HCT116 (cell line): ENCODE data around the gene ZDHHC9. TPM values are rescaled to one million over a fixed set of nuclear protein-coding genes. Genes with fewer than 3 reads are reported as not detected.

ENCODE experiments used
- ATAC-seq: fragments of 200-7000 bp; cut with Tn5 transposase; 2 replicates; pipeline ENCODE4 v1.9.1; 2020; ENCODE audit warnings: mild to moderate bottlenecking, moderate library complexity
- BruUV-seq: library from RNA; stranded (reverse); fragments of 400-500 nt; replicated peaks from 2 replicates; lab custom pipeline; 2021; lab: Mats Ljungman, UMichigan
- CTCF ChIA-PET: fragments of 300-600 bp; sonication (Branson Sonifier 250); formaldehyde crosslinking; loops from one replicate; lab custom pipeline; 2021; ENCODE audit warnings: antibody characterized with exemption; lab: Charles Lee
- POLR2A ChIA-PET: fragments of 300-600, 350-600 bp; sonication (Branson Sonifier 250); formaldehyde crosslinking; loops from one replicate; lab custom pipeline; 2021; ENCODE audit warnings: antibody characterized with exemption; lab: Charles Lee
- RAD21 ChIA-PET, 2 experiments: fragments of 300-600 bp; sonication (Branson Sonifier 250); formaldehyde crosslinking; loops; one replicate each; lab custom pipeline; 2023; ENCODE audit warnings: low total read pairs in 2 of 2; ENCODE audit not compliant: uncharacterized antibody in 2 of 2, unreplicated experiment in 2 of 2, low non-redundant PET in 1 of 2; lab: Charles Lee
- DNase-seq: peaks from one replicate; pipeline ENCODE4 v3.0.0-alpha.2; 2010; ENCODE audit warnings: low read depth, low spot score
- H2AFZ ChIP-seq: fragments of 200-600 bp; shearing (Covaris generic), sonication (generic); 2 replicates; pipeline ENCODE4 v1.6.1; 2017; ENCODE audit warnings: low read depth, mixed run types, mixed read lengths, antibody characterized with exemption, low read length; ENCODE audit not compliant: poor library complexity, severe bottlenecking
- H3K27ac ChIP-seq: 2 replicates; pipeline ENCODE4 v1.5.1; 2012; ENCODE audit warnings: low read depth, low read length
- H3K27me3 ChIP-seq: fragments of 200-600 bp; sonication (generic); 2 replicates; pipeline ENCODE4 v1.6.1; 2016; ENCODE audit warnings: mixed run types, low read length, mixed read lengths; ENCODE audit not compliant: insufficient read depth
- H3K36me3 ChIP-seq, 2 experiments: fragments of 200-500 bp in 1 of 2; fragments of 200-600 bp in 1 of 2; sonication (Bioruptor generic) in 1 of 2; sonication (generic) in 1 of 2; 2 replicates each; pipeline versions ENCODE4 v1.5.1 to v1.6.1; 2014 to 2016; ENCODE audit warnings: low read length in 2 of 2, inconsistent platforms in 1 of 2, mixed read lengths in 1 of 2, mixed run types in 1 of 2; ENCODE audit not compliant: insufficient read depth in 2 of 2, control insufficient read depth in 1 of 2
- H3K4me1 ChIP-seq, 2 experiments: fragments of 200-600 bp in 1 of 2; sonication (generic) in 1 of 2; 2 replicates each; pipeline versions ENCODE4 v1.5.1 to v1.6.1; 2012 to 2017; ENCODE audit warnings: low read length in 2 of 2, inconsistent platforms in 1 of 2, mild to moderate bottlenecking in 1 of 2, mixed read lengths in 1 of 2, mixed run types in 1 of 2, moderate library complexity in 1 of 2; ENCODE audit not compliant: insufficient read depth in 2 of 2, control insufficient read depth in 1 of 2
- H3K4me2 ChIP-seq: fragments of 200-600 bp; sonication (generic); 2 replicates; pipeline ENCODE4 v1.6.1; 2017; ENCODE audit warnings: mixed run types, low read length, mixed read lengths
- H3K4me3 ChIP-seq, 2 experiments: fragments of 200-600 bp in 1 of 2; sonication (generic) in 1 of 2; replicated peaks in 1 of 2; 2 replicates each; pipeline ENCODE4 v1.5.1; 2011 to 2016; ENCODE audit warnings: low read length in 2 of 2, control low read depth in 1 of 2, low read depth in 1 of 2, mild to moderate bottlenecking in 1 of 2, mixed read lengths in 1 of 2, mixed run types in 1 of 2
- H3K79me2 ChIP-seq: fragments of 200-600 bp; sonication (generic); 2 replicates; pipeline ENCODE4 v1.6.1; 2017; ENCODE audit warnings: mild to moderate bottlenecking, mixed run types, low read length, moderate library complexity, mixed read lengths; ENCODE audit not compliant: insufficient read depth
- H3K9ac ChIP-seq: fragments of 200-600 bp; sonication (generic); 2 replicates; pipeline ENCODE4 v1.6.1; 2016; ENCODE audit warnings: low read length, mixed read lengths
- H3K9me2 ChIP-seq: fragments of 200-600 bp; sonication (generic), shearing (Covaris generic); 2 replicates; pipeline ENCODE4 v1.6.1; 2017; ENCODE audit warnings: mixed run types, mild to moderate bottlenecking, moderate library complexity; ENCODE audit not compliant: insufficient read depth
- H3K9me3 ChIP-seq, 2 experiments: fragments of 200-500 bp in 1 of 2; fragments of 200-600 bp in 1 of 2; sonication (Bioruptor generic) in 1 of 2; sonication (generic) in 1 of 2; 2 replicates each; pipeline ENCODE4 v1.6.1; 2014 to 2017; ENCODE audit warnings: low read length in 2 of 2, mixed read lengths in 2 of 2, inconsistent platforms in 1 of 2, low read depth in 1 of 2, mild to moderate bottlenecking in 1 of 2, mixed run types in 1 of 2, moderate library complexity in 1 of 2; ENCODE audit not compliant: control insufficient read depth in 1 of 2, insufficient read depth in 1 of 2
- H4K20me1 ChIP-seq: fragments of 200-600 bp; sonication (generic), shearing (Covaris generic); 2 replicates; pipeline ENCODE4 v1.6.1; 2017; ENCODE audit warnings: mixed run types, mild to moderate bottlenecking, moderate library complexity; ENCODE audit not compliant: insufficient read depth
- CEBPB ChIP-seq: IDR thresholded peaks from 2 replicates; pipeline ENCODE4 v1.6.1; 2012; ENCODE audit warnings: low read depth
- EGR1 ChIP-seq: IDR thresholded peaks from 2 replicates; pipeline ENCODE4 v1.6.1; 2012; ENCODE audit warnings: low read depth
- ELF1 ChIP-seq: IDR thresholded peaks from 2 replicates; pipeline ENCODE4 v1.6.1; 2012; ENCODE audit warnings: low read depth, borderline replicate concordance
- FOSL1 ChIP-seq: IDR thresholded peaks from 2 replicates; pipeline ENCODE4 v1.6.1; 2012; ENCODE audit warnings: low read depth
- POLR2A ChIP-seq: IDR thresholded peaks from 2 replicates; pipeline ENCODE4 v1.7.0; 2011; ENCODE audit warnings: borderline replicate concordance; ENCODE audit not compliant: insufficient read depth, insufficient read length; ENCODE audit errors: extremely low read depth
- POLR2AphosphoS5 ChIP-seq: IDR thresholded peaks from 2 replicates; pipeline ENCODE4 v1.6.1; 2011; ENCODE audit warnings: mild to moderate bottlenecking, low read depth, low read length, moderate library complexity
- RAD21 ChIP-seq: IDR thresholded peaks from 2 replicates; pipeline ENCODE4 v1.6.1; 2012; ENCODE audit warnings: low read depth, mild to moderate bottlenecking
- SIN3A ChIP-seq: IDR thresholded peaks from 2 replicates; pipeline ENCODE4 v1.6.1; 2012; ENCODE audit warnings: low read depth
- SP1 ChIP-seq: IDR thresholded peaks from 2 replicates; pipeline ENCODE4 v1.6.1; 2012; ENCODE audit warnings: low read depth
- TCF7L2 ChIP-seq: IDR thresholded peaks from 2 replicates; pipeline ENCODE4 v1.7.0; 2011; ENCODE audit warnings: borderline replicate concordance, inconsistent platforms; ENCODE audit not compliant: insufficient read depth, insufficient read length; ENCODE audit errors: extremely low read depth
- ZFX ChIP-seq: fragments of 450-650 bp; IDR thresholded peaks from 2 replicates; pipeline ENCODE4 v1.6.1; 2017
- ZNF274 ChIP-seq: fragments of 200-500 bp; sonication (Bioruptor generic); IDR thresholded peaks from 2 replicates; pipeline ENCODE4 v1.6.1; 2014; ENCODE audit warnings: mild to moderate bottlenecking, low read depth, low read length, inconsistent platforms
- intact Hi-C: fragments of 100-400 bp; cut with micrococcal nuclease; formaldehyde crosslinking; loops from 2 replicates; pipeline ENCODE4 v1.10.0; 2022
- total RNA-seq: library from RNA; stranded (reverse); gene quantifications from one replicate; pipeline ENCODE4 v1.2.1, GENCODE V29; 2021; ENCODE audit not compliant: unreplicated experiment
- TF ChIP-seq, protein P1 (sequence below): IDR thresholded peaks from 2 replicates; pipeline ENCODE4 v1.6.1; 2011; ENCODE audit warnings: mild to moderate bottlenecking, low read length, moderate library complexity; ENCODE audit not compliant: insufficient replicate concordance; ENCODE audit errors: extremely low read depth
- TF ChIP-seq, protein P2 (sequence below), 3 experiments: fragments of 200-600 bp in 1 of 3; sonication (generic) in 1 of 3; IDR thresholded peaks in 2 of 3; conservative IDR thresholded peaks in 1 of 3; 2 replicates each; pipeline ENCODE4 v1.5.1; 2012 to 2017; ENCODE audit warnings: low read depth in 2 of 3, low read length in 2 of 3, antibody characterized with exemption in 1 of 3, borderline replicate concordance in 1 of 3, control low read depth in 1 of 3, mild to moderate bottlenecking in 1 of 3, mixed read lengths in 1 of 3, mixed run types in 1 of 3, moderate library complexity in 1 of 3; ENCODE audit not compliant: insufficient read depth in 1 of 3
- TF ChIP-seq, protein P3 (sequence below): IDR thresholded peaks from 2 replicates; pipeline ENCODE4 v1.6.1; 2012; ENCODE audit warnings: low read depth
- TF ChIP-seq, protein P4 (sequence below): IDR thresholded peaks from 2 replicates; pipeline ENCODE4 v1.6.1; 2012

The ZDHHC9 gene
- total RNA-seq, 1 experiment from 2014 or later = 18.9 TPM

DNA sequence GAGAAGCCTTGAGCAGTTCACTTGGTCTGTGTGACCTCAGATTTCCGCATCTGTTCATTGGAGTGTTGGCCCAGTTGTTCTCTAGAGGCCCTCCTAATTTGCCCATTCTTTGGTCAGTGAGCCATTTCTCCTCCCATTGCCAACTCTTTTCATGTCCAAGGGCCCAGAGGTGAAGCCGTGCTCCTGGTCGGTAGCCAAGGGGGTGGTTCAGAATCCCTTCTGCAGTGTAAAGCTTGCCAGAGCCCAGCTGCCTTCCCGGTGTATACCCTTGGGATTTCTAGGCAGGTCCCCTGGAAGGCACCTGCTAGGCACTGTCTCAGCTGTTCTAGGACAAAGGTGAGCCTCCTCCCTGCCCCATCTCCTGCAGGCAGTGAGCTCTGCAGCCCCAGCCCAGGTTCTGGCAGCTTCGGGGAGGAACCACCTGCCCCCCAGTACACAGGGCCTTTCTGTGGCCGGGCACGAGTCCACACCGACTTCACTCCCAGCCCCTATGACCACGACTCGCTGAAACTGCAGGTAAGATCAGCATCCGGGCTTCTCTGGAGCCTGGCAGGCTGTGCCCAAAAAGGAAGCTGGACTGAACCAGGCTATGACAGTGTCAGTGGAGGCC lies 51.6 kb downstream of the ZDHHC9 start:
- no peaks in the 10 kb centered on the region for H4K20me1 ChIP-seq
- no peak overlapping the region for H3K4me2 ChIP-seq
- no peaks in the 10 kb centered on the region for H3K36me3 ChIP-seq
- ChIA-PET RAD21 (no interaction called here), CTCF (no interaction called here), POLR2A (no interaction called here)
- no peaks in the 10 kb centered on the region for H3K79me2 ChIP-seq
- no peaks in the 10 kb centered on the region for H3K9me2 ChIP-seq
- H3K27ac ChIP-seq = no peak overlapping the region
- ATAC-seq (no peak), DNase-seq (no peak)
- BruUV-seq = no TSS peak
- H3K27me3 ChIP-seq = no peaks in the 10 kb centered on the region
- intact Hi-C loops = no loop called here
- no peak overlapping the region for H3K9ac ChIP-seq
- H3K4me3 ChIP-seq = no peak overlapping the region
- no peaks in the 10 kb centered on the region for H3K9me3 ChIP-seq
- H3K4me1 ChIP-seq = no peaks in the 10 kb centered on the region
- TF ChIP-seq ELF1 (no peak), ZNF274 (no peak), ZFX (no peak), CEBPB (no peak), SP1 (no peak), RAD21 (no peak), FOSL1 (no peak), TCF7L2 (no peak), EGR1 (no peak), POLR2A (no peak), SIN3A (no peak), POLR2AphosphoS5 (no peak)
- TF ChIP-seq, protein P1, sequence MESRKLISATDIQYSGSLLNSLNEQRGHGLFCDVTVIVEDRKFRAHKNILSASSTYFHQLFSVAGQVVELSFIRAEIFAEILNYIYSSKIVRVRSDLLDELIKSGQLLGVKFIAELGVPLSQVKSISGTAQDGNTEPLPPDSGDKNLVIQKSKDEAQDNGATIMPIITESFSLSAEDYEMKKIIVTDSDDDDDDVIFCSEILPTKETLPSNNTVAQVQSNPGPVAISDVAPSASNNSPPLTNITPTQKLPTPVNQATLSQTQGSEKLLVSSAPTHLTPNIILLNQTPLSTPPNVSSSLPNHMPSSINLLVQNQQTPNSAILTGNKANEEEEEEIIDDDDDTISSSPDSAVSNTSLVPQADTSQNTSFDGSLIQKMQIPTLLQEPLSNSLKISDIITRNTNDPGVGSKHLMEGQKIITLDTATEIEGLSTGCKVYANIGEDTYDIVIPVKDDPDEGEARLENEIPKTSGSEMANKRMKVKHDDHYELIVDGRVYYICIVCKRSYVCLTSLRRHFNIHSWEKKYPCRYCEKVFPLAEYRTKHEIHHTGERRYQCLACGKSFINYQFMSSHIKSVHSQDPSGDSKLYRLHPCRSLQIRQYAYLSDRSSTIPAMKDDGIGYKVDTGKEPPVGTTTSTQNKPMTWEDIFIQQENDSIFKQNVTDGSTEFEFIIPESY = no peak
- TF ChIP-seq, protein P2, sequence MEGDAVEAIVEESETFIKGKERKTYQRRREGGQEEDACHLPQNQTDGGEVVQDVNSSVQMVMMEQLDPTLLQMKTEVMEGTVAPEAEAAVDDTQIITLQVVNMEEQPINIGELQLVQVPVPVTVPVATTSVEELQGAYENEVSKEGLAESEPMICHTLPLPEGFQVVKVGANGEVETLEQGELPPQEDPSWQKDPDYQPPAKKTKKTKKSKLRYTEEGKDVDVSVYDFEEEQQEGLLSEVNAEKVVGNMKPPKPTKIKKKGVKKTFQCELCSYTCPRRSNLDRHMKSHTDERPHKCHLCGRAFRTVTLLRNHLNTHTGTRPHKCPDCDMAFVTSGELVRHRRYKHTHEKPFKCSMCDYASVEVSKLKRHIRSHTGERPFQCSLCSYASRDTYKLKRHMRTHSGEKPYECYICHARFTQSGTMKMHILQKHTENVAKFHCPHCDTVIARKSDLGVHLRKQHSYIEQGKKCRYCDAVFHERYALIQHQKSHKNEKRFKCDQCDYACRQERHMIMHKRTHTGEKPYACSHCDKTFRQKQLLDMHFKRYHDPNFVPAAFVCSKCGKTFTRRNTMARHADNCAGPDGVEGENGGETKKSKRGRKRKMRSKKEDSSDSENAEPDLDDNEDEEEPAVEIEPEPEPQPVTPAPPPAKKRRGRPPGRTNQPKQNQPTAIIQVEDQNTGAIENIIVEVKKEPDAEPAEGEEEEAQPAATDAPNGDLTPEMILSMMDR (IDR thresholded peaks at IDR 0.05 in 2 of 3, conservative IDR thresholded peaks at IDR 0.05 in 1 of 3; ENCODE audit: borderline replicate concordance in 1 of 3, insufficient read depth in 1 of 3, low read depth in 2 of 3, low read length in 2 of 3) = no peak
- TF ChIP-seq, protein P3, sequence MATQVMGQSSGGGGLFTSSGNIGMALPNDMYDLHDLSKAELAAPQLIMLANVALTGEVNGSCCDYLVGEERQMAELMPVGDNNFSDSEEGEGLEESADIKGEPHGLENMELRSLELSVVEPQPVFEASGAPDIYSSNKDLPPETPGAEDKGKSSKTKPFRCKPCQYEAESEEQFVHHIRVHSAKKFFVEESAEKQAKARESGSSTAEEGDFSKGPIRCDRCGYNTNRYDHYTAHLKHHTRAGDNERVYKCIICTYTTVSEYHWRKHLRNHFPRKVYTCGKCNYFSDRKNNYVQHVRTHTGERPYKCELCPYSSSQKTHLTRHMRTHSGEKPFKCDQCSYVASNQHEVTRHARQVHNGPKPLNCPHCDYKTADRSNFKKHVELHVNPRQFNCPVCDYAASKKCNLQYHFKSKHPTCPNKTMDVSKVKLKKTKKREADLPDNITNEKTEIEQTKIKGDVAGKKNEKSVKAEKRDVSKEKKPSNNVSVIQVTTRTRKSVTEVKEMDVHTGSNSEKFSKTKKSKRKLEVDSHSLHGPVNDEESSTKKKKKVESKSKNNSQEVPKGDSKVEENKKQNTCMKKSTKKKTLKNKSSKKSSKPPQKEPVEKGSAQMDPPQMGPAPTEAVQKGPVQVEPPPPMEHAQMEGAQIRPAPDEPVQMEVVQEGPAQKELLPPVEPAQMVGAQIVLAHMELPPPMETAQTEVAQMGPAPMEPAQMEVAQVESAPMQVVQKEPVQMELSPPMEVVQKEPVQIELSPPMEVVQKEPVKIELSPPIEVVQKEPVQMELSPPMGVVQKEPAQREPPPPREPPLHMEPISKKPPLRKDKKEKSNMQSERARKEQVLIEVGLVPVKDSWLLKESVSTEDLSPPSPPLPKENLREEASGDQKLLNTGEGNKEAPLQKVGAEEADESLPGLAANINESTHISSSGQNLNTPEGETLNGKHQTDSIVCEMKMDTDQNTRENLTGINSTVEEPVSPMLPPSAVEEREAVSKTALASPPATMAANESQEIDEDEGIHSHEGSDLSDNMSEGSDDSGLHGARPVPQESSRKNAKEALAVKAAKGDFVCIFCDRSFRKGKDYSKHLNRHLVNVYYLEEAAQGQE = no peak
- TF ChIP-seq, protein P4, sequence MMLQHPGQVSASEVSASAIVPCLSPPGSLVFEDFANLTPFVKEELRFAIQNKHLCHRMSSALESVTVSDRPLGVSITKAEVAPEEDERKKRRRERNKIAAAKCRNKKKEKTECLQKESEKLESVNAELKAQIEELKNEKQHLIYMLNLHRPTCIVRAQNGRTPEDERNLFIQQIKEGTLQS = no peak
- no peak overlapping the region for H2AFZ ChIP-seq
